ENCODE measurements around the gene IBA57. TPM values are rescaled to one million over a fixed set of nuclear protein-coding genes. Genes with fewer than 3 reads are reported as not detected.

Gene IBA57
- total and polyA plus RNA-seq, 2 of the 8 experiments (the other 6 are each of a cell fraction or from before 2014, with no cell fraction given) = 2.6 to 5.9 TPM

DNA sequence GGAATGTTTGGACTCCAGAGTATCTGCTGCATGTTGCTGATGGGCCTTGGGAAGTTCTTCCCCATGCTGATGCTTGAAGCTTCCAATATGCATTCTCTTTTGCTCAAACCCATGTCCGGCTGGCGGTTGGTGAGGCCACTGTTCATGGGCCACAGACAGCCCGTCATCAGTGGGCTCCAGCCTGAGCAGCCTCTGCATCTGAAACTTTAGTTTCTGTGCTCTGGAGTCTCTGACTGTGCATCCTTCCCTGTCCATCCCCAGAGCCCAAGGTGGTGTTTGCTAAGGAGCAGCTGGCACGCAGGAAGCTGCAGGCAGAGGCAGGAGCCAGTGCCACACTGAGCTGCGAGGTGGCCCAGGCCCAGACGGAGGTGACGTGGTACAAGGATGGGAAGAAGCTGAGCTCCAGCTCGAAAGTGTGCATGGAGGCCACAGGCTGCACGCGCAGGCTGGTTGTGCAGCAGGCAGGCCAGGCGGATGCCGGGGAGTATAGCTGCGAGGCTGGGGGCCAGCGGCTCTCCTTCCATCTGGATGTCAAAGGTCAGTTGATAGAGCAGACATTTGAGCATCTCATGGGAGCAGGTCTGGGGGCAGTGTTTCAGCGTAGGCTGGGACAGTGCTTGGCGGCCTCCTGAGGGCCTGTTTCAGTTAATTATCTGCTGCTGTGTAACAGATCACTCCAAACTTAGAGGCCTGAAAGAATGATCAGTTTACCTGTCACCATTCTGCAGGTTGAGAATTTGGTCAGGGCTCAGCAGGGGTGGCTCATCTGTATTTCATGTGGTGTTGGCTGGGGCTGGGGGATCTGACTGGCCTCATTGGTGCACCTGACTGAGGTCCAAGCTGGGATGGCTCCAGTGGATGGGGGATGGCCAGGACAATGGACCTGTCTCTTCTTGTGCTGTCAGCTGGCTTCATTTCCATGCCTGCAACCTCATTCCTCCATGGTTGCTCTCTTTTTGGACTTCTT lies 58.9 kb downstream of the IBA57 start (continued):
- TF ChIP-seq, protein P1, sequence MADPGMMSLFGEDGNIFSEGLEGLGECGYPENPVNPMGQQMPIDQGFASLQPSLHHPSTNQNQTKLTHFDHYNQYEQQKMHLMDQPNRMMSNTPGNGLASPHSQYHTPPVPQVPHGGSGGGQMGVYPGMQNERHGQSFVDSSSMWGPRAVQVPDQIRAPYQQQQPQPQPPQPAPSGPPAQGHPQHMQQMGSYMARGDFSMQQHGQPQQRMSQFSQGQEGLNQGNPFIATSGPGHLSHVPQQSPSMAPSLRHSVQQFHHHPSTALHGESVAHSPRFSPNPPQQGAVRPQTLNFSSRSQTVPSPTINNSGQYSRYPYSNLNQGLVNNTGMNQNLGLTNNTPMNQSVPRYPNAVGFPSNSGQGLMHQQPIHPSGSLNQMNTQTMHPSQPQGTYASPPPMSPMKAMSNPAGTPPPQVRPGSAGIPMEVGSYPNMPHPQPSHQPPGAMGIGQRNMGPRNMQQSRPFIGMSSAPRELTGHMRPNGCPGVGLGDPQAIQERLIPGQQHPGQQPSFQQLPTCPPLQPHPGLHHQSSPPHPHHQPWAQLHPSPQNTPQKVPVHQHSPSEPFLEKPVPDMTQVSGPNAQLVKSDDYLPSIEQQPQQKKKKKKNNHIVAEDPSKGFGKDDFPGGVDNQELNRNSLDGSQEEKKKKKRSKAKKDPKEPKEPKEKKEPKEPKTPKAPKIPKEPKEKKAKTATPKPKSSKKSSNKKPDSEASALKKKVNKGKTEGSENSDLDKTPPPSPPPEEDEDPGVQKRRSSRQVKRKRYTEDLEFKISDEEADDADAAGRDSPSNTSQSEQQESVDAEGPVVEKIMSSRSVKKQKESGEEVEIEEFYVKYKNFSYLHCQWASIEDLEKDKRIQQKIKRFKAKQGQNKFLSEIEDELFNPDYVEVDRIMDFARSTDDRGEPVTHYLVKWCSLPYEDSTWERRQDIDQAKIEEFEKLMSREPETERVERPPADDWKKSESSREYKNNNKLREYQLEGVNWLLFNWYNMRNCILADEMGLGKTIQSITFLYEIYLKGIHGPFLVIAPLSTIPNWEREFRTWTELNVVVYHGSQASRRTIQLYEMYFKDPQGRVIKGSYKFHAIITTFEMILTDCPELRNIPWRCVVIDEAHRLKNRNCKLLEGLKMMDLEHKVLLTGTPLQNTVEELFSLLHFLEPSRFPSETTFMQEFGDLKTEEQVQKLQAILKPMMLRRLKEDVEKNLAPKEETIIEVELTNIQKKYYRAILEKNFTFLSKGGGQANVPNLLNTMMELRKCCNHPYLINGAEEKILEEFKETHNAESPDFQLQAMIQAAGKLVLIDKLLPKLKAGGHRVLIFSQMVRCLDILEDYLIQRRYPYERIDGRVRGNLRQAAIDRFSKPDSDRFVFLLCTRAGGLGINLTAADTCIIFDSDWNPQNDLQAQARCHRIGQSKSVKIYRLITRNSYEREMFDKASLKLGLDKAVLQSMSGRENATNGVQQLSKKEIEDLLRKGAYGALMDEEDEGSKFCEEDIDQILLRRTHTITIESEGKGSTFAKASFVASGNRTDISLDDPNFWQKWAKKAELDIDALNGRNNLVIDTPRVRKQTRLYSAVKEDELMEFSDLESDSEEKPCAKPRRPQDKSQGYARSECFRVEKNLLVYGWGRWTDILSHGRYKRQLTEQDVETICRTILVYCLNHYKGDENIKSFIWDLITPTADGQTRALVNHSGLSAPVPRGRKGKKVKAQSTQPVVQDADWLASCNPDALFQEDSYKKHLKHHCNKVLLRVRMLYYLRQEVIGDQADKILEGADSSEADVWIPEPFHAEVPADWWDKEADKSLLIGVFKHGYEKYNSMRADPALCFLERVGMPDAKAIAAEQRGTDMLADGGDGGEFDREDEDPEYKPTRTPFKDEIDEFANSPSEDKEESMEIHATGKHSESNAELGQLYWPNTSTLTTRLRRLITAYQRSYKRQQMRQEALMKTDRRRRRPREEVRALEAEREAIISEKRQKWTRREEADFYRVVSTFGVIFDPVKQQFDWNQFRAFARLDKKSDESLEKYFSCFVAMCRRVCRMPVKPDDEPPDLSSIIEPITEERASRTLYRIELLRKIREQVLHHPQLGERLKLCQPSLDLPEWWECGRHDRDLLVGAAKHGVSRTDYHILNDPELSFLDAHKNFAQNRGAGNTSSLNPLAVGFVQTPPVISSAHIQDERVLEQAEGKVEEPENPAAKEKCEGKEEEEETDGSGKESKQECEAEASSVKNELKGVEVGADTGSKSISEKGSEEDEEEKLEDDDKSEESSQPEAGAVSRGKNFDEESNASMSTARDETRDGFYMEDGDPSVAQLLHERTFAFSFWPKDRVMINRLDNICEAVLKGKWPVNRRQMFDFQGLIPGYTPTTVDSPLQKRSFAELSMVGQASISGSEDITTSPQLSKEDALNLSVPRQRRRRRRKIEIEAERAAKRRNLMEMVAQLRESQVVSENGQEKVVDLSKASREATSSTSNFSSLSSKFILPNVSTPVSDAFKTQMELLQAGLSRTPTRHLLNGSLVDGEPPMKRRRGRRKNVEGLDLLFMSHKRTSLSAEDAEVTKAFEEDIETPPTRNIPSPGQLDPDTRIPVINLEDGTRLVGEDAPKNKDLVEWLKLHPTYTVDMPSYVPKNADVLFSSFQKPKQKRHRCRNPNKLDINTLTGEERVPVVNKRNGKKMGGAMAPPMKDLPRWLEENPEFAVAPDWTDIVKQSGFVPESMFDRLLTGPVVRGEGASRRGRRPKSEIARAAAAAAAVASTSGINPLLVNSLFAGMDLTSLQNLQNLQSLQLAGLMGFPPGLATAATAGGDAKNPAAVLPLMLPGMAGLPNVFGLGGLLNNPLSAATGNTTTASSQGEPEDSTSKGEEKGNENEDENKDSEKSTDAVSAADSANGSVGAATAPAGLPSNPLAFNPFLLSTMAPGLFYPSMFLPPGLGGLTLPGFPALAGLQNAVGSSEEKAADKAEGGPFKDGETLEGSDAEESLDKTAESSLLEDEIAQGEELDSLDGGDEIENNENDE (IDR thresholded peaks at IDR 0.05; ENCODE audit: insufficient replicate concordance, low read length) = no peak
- TF ChIP-seq POU5F1 (IDR thresholded peaks at IDR 0.05; ENCODE audit: low read depth, low read length) (no peak), JUND (IDR thresholded peaks at IDR 0.05; ENCODE audit: low read length) (no peak), MAFK (IDR thresholded peaks at IDR 0.05; ENCODE audit: low read depth, low read length) (no peak), SRF (IDR thresholded peaks at IDR 0.05; ENCODE audit: low read depth, low read length) (no peak), POLR2A (IDR thresholded peaks at IDR 0.05; ENCODE audit: control extremely low read depth in 1 of 2, low read depth in 2 of 2, low read length in 2 of 2) (no peak)
